Measurements from ENCODE around the gene FOXC1. TPM values are rescaled to one million over a fixed set of nuclear protein-coding genes. Genes with fewer than 3 reads are reported as not detected.

Gene FOXC1
- total RNA-seq, 2 experiments from 2014 or later, result not detected

DNA sequence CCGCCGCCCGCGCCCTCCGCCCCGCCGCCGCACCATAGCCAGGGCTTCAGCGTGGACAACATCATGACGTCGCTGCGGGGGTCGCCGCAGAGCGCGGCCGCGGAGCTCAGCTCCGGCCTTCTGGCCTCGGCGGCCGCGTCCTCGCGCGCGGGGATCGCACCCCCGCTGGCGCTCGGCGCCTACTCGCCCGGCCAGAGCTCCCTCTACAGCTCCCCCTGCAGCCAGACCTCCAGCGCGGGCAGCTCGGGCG is 1.5 kb downstream of the FOXC1 start:
- no peak for DNase-seq (ENCODE audit: low spot score)
- Histone ChIP-seq H3K9me2 (ENCODE audit: insufficient read depth, low read length) (no peaks in the 10 kb centered on the region), H3K27ac (ENCODE audit: low read depth, low read length, poor library complexity, severe bottlenecking) (no peak overlapping the region), H3K36me3 (ENCODE audit: insufficient read depth, low read length) (no peaks in the 10 kb centered on the region), H3K4me3 (ENCODE audit: low read depth, low read length, poor library complexity, severe bottlenecking) (no peak overlapping the region), H3K9me3 (ENCODE audit: low read length) (no peaks in the 10 kb centered on the region), H2AFZ (ENCODE audit: low read length) (no peak overlapping the region), H4K20me1 (ENCODE audit: insufficient read depth, low read length) (no peaks in the 10 kb centered on the region), H3K4me1 (ENCODE audit: insufficient read depth, low read length, poor library complexity, severe bottlenecking) (no peaks in the 10 kb centered on the region), H3K79me2 (ENCODE audit: insufficient read depth, low read depth, low read length) (no peaks in the 10 kb centered on the region), H3K4me2 (ENCODE audit: low read length) (no peak overlapping the region)
- TF ChIP-seq, protein P1, sequence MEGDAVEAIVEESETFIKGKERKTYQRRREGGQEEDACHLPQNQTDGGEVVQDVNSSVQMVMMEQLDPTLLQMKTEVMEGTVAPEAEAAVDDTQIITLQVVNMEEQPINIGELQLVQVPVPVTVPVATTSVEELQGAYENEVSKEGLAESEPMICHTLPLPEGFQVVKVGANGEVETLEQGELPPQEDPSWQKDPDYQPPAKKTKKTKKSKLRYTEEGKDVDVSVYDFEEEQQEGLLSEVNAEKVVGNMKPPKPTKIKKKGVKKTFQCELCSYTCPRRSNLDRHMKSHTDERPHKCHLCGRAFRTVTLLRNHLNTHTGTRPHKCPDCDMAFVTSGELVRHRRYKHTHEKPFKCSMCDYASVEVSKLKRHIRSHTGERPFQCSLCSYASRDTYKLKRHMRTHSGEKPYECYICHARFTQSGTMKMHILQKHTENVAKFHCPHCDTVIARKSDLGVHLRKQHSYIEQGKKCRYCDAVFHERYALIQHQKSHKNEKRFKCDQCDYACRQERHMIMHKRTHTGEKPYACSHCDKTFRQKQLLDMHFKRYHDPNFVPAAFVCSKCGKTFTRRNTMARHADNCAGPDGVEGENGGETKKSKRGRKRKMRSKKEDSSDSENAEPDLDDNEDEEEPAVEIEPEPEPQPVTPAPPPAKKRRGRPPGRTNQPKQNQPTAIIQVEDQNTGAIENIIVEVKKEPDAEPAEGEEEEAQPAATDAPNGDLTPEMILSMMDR (conservative IDR thresholded peaks at IDR 0.05; ENCODE audit: low read length), result no peak
- no peak for TF ChIP-seq EZH2phosphoT487 (IDR thresholded peaks at IDR 0.05; ENCODE audit: borderline replicate concordance, low read depth, low read length)
- intact Hi-C loops (cut with micrococcal nuclease; ENCODE audit: unreplicated experiment), result no loop called here
- BruUV-seq (replicated peaks), result no TSS peak
- CTCF ChIA-PET (ENCODE audit: unreplicated experiment), result no interaction called here
- POLR2A ChIA-PET, result no interaction called here

DNA sequence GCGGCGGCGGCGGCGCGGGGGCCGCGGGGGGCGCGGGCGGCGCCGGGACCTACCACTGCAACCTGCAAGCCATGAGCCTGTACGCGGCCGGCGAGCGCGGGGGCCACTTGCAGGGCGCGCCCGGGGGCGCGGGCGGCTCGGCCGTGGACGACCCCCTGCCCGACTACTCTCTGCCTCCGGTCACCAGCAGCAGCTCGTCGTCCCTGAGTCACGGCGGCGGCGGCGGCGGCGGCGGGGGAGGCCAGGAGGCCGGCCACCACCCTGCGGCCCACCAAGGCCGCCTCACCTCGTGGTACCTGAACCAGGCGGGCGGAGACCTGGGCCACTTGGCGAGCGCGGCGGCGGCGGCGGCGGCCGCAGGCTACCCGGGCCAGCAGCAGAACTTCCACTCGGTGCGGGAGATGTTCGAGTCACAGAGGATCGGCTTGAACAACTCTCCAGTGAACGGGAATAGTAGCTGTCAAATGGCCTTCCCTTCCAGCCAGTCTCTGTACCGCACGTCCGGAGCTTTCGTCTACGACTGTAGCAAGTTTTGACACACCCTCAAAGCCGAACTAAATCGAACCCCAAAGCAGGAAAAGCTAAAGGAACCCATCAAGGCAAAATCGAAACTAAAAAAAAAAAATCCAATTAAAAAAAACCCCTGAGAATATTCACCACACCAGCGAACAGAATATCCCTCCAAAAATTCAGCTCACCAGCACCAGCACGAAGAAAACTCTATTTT is 2.0 kb downstream of the FOXC1 start:
- no TSS peak for BruUV-seq (replicated peaks)
- Histone ChIP-seq H3K4me1 (ENCODE audit: insufficient read depth, low read length, poor library complexity, severe bottlenecking) (no peaks in the 10 kb centered on the region), H3K4me2 (ENCODE audit: low read length) (peak overlapping the region; percentile 54; the same call in 1 of the 2 replicates), H3K27ac (ENCODE audit: low read depth, low read length, poor library complexity, severe bottlenecking) (no peak overlapping the region), H3K9me2 (ENCODE audit: insufficient read depth, low read length) (no peaks in the 10 kb centered on the region), H4K20me1 (ENCODE audit: insufficient read depth, low read length) (no peaks in the 10 kb centered on the region), H3K4me3 (ENCODE audit: low read depth, low read length, poor library complexity, severe bottlenecking) (peak overlapping the region; percentile 16), H3K79me2 (ENCODE audit: insufficient read depth, low read depth, low read length) (no peaks in the 10 kb centered on the region), H2AFZ (ENCODE audit: low read length) (no peak overlapping the region), H3K36me3 (ENCODE audit: insufficient read depth, low read length) (no peaks in the 10 kb centered on the region), H3K9me3 (ENCODE audit: low read length) (no peaks in the 10 kb centered on the region)
- no peak for TF ChIP-seq EZH2phosphoT487 (IDR thresholded peaks at IDR 0.05; ENCODE audit: borderline replicate concordance, low read depth, low read length)
- POLR2A ChIA-PET, result interaction anchor here (0.8 kb wide), 1 partner anchor 125 kb away, joined by 3 read pairs; no protein-coding TSS in a partner anchor
- intact Hi-C loops (cut with micrococcal nuclease; ENCODE audit: unreplicated experiment), result no loop called here
- DNase-seq (ENCODE audit: low spot score), result no peak
- CTCF ChIA-PET (ENCODE audit: unreplicated experiment), result no interaction called here

DNA sequence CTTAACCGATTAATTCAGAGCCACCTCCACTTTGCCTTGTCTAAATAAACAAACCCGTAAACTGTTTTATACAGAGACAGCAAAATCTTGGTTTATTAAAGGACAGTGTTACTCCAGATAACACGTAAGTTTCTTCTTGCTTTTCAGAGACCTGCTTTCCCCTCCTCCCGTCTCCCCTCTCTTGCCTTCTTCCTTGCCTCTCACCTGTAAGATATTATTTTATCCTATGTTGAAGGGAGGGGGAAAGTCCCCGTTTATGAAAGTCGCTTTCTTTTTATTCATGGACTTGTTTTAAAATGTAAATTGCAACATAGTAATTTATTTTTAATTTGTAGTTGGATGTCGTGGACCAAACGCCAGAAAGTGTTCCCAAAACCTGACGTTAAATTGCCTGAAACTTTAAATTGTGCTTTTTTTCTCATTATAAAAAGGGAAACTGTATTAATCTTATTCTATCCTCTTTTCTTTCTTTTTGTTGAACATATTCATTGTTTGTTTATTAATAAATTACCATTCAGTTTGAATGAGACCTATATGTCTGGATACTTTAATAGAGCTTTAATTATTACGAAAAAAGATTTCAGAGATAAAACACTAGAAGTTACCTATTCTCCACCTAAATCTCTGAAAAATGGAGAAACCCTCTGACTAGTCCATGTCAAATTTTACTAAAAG is 2.7 kb downstream of the FOXC1 start:
- BruUV-seq (replicated peaks), result no TSS peak
- Histone ChIP-seq H3K79me2 (ENCODE audit: insufficient read depth, low read depth, low read length) (no peaks in the 10 kb centered on the region), H3K4me2 (ENCODE audit: low read length) (peak overlapping the region; percentile 54; the same call in 1 of the 2 replicates)

More for the DNA sequence above, 2.7 kb downstream of the FOXC1 start:
- H3K36me3 ChIP-seq (ENCODE audit: insufficient read depth, low read length), result no peaks in the 10 kb centered on the region
- no peak for DNase-seq (ENCODE audit: low spot score)
- intact Hi-C loops (cut with micrococcal nuclease; ENCODE audit: unreplicated experiment), result no loop called here
- no peaks in the 10 kb centered on the region for H3K9me3 ChIP-seq (ENCODE audit: low read length)
- no peaks in the 10 kb centered on the region for H3K9me2 ChIP-seq (ENCODE audit: insufficient read depth, low read length)
- TF ChIP-seq, protein P1 (conservative IDR thresholded peaks at IDR 0.05; ENCODE audit: low read length), result no peak
- no peak for TF ChIP-seq EZH2phosphoT487 (IDR thresholded peaks at IDR 0.05; ENCODE audit: borderline replicate concordance, low read depth, low read length)
- no peak overlapping the region for H2AFZ ChIP-seq (ENCODE audit: low read length)
- H3K4me3 ChIP-seq (ENCODE audit: low read depth, low read length, poor library complexity, severe bottlenecking), result no peak overlapping the region
- no peaks in the 10 kb centered on the region for H3K4me1 ChIP-seq (ENCODE audit: insufficient read depth, low read length, poor library complexity, severe bottlenecking)
- H4K20me1 ChIP-seq (ENCODE audit: insufficient read depth, low read length), result 0 out of 2 replicates have a peak, but pooled peaks cover 3% of the 10 kb centered on the region
- ChIA-PET POLR2A (interaction anchor here (0.6 to 0.8 kb wide), 2 partner anchors 16 to 124 kb away, joined by 3 read pairs; no protein-coding TSS in a partner anchor), CTCF (ENCODE audit: unreplicated experiment) (no interaction called here)
- H3K27ac ChIP-seq (ENCODE audit: low read depth, low read length, poor library complexity, severe bottlenecking), result no peak overlapping the region
